ENCODE results near the gene FOXD2. TPM values are rescaled to one million over a fixed set of nuclear protein-coding genes. Genes with fewer than 3 reads are reported as not detected.

The FOXD2 gene
- total RNA-seq, 1 experiment from 2014 or later = 0.07 TPM

DNA sequence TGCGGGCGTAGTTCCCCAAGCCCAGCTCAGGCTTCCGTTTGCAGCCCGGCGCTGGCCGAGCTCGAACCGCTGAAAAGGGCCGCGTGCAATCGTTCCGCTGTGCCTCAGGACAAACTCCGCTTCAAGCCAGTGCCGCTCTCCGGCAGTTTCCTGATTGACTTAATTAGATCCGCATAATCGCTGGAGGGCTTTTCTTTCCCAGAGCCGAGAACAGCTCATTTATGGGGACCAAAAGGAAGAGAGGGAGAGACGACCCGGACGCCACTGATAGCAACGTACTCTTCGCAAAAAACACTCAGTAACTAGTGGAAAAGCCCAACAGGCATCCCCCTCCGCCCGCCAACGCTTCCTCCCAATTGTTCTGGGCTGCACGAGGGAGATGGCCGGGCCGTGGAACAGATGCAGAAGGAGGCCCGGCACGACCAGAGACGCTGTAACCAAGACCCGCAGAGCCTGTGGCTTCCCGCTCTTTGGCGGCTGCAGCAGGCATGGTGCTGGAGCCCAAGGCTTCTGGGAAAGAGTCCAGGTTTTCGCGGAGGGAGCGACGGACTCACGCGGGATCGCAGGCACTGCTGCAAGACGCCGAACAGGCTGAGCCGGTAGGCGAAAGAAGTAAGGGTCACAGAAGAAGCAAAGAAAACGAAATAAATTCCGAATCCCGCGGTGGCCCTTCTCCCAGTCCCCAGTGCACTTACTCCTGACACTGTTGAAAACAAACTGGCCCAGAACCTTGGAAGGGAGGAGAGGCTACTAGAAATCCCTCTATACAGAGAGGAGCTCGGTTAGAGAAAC lies 3.6 kb upstream of the FOXD2 start:
- H3K9me2 ChIP-seq (replicated peaks; ENCODE audit: insufficient read depth, low read length) = no peaks in the 10 kb centered on the region
- no peak overlapping the region for H3K4me3 ChIP-seq (ENCODE audit: low read length)
- H4K20me1 ChIP-seq (ENCODE audit: insufficient read depth, low read depth, low read length) = peaks cover 24% of the 10 kb centered on the region
- H3K4me2 ChIP-seq (ENCODE audit: low read depth, low read length, poor library complexity, severe bottlenecking) = no peak overlapping the region
- no peak overlapping the region for H3K27ac ChIP-seq (ENCODE audit: low read length)
- no peak overlapping the region for H2AFZ ChIP-seq (ENCODE audit: low read length)
- H3K4me1 ChIP-seq (ENCODE audit: low read length) = peaks cover 33% of the 10 kb centered on the region
- no peaks in the 10 kb centered on the region for H3K27me3 ChIP-seq (ENCODE audit: low read length)
- H3K79me2 ChIP-seq (ENCODE audit: low read length) = peaks cover 53% of the 10 kb centered on the region
- no peaks in the 10 kb centered on the region for H3K36me3 ChIP-seq (ENCODE audit: insufficient read depth, low read length)
- H3K9ac ChIP-seq (ENCODE audit: low read length) = no peak overlapping the region
- DNase-seq = no peak
- no peaks in the 10 kb centered on the region for H3K9me3 ChIP-seq (ENCODE audit: low read length)

DNA sequence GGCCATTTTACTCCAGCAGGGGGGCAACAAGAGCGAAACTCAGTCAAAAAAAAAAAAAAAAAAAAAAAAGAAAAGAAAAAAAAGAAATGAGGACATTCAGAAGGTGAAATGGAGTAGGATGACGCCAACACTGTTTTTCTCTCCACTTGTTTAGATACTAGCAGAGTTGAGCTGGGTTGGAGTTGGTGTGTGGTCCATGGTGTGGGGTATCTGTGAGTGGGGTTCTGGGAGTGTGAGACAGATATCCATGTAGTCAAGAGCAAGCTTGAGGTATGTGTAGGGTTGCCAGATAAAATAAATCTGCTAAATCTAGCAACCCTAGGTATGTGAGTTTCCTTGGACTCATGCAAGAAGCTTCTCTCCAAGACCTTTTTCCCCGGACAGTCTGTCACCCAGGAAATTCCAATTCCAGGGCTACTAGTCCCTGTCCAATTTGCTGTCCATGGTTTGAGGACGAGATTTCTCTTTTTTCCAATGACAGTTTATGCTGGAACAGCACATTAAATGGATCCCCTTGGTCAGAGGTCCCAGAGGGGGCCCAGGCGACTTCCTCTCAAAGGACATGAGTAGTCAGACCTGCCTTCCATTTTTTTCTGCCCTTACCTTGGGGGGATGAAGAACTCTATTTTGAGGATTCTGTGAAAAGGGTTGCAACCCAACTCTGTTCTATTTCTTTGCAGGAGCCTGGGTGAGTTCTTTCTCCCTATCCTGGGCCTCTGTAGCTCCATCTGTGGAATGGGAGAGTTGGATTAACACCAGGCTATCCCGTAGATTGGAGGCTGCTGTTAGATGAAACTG lies 2.1 kb upstream of the FOXD2 start:
- Histone ChIP-seq H2AFZ (ENCODE audit: low read length) (no peak overlapping the region), H3K4me3 (ENCODE audit: low read length) (peak overlapping the region; percentile 92), H3K79me2 (ENCODE audit: low read length) (peaks cover 53% of the 10 kb centered on the region), H3K4me2 (ENCODE audit: low read depth, low read length, poor library complexity, severe bottlenecking) (peak overlapping the region; percentile 92), H3K36me3 (ENCODE audit: insufficient read depth, low read length) (no peaks in the 10 kb centered on the region), H3K9me2 (replicated peaks; ENCODE audit: insufficient read depth, low read length) (no peaks in the 10 kb centered on the region), H3K4me1 (ENCODE audit: low read length) (peaks cover 33% of the 10 kb centered on the region), H3K27ac (ENCODE audit: low read length) (peak overlapping the region; percentile 6; the same call in 1 of the 2 replicates), H3K9me3 (ENCODE audit: low read length) (no peaks in the 10 kb centered on the region), H3K27me3 (ENCODE audit: low read length) (no peaks in the 10 kb centered on the region), H3K9ac (ENCODE audit: low read length) (peak overlapping the region; percentile 89), H4K20me1 (ENCODE audit: insufficient read depth, low read depth, low read length) (peaks cover 24% of the 10 kb centered on the region)
- no peak for DNase-seq

DNA sequence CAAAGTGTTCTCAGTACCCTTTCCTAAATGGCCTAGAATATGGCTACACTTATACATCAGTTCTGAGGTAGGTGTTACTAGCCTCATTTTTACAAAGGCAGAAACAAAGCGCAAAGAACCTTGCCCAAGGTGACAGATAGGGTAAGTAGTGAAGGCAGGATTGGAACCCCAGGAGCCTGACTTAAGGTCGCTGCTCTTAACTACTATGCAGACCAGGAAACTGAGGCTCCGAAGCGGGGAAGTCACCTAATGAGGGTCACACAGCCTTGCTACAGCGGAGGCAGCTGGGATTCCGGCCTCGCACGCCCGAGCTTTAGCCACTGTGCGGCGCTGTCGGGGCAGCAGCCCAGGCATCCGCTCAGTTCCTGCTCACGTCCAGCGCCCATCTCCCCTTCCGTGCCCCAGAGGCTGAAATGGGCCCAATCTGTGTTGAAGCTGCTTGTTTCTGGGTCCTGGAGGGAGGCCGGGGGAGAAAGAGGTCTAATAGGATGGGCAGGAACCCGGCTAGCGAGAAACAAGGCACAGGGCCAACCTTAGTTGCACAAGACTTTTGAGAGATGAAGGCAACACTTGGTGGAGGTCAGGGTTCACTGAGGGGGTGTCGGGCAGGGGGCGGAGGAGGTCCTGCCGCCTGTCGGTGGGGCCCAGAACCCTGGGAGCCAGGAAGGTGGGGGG lies 1.4 kb upstream of the FOXD2 start:
- no peaks in the 10 kb centered on the region for H3K36me3 ChIP-seq (ENCODE audit: insufficient read depth, low read length)
- no peaks in the 10 kb centered on the region for H3K9me2 ChIP-seq (replicated peaks; ENCODE audit: insufficient read depth, low read length)
- H3K4me1 ChIP-seq (ENCODE audit: low read length) = peaks cover 28% of the 10 kb centered on the region
- peaks cover 19% of the 10 kb centered on the region for H4K20me1 ChIP-seq (ENCODE audit: insufficient read depth, low read depth, low read length)
- peak; percentile 94 for DNase-seq
- peak overlapping the region; percentile 64; the same call in 1 of the 2 replicates for H2AFZ ChIP-seq (ENCODE audit: low read length)
- H3K9me3 ChIP-seq (ENCODE audit: low read length) = no peaks in the 10 kb centered on the region
- H3K4me2 ChIP-seq (ENCODE audit: low read depth, low read length, poor library complexity, severe bottlenecking) = peak overlapping the region; percentile 92
- H3K9ac ChIP-seq (ENCODE audit: low read length) = peak overlapping the region; percentile 89
- H3K27ac ChIP-seq (ENCODE audit: low read length) = peak overlapping the region; percentile 72
- H3K79me2 ChIP-seq (ENCODE audit: low read length) = peaks cover 46% of the 10 kb centered on the region
- no peaks in the 10 kb centered on the region for H3K27me3 ChIP-seq (ENCODE audit: low read length)
- peak overlapping the region; percentile 92 for H3K4me3 ChIP-seq (ENCODE audit: low read length)

DNA sequence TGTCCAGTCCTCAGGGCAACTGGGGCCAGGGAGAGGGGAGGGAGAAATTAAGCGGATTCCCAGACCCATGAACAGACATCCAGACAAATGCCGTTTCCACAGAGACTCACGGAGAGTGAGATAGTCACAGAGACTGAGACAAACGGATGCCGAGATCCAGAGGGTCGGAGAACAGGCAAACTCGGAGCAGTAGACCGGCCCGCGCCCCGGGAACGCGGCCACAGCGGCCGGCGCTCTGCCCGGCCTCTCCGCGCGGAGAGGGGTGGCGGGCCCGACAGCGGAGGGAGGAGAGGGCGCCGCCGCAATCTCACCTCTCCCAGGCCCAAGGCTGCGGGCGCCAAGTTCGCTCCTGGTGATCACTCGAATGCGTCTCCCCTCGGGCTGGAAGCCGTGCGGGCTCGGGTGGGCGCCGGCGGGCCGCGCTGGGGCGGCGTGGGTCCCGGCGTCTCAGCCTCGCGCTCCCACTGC lies 831 bp upstream of the FOXD2 start:
- Histone ChIP-seq H3K4me1 (ENCODE audit: low read length) (peaks cover 22% of the 10 kb centered on the region), H3K9me3 (ENCODE audit: low read length) (no peaks in the 10 kb centered on the region), H3K36me3 (ENCODE audit: insufficient read depth, low read length) (no peaks in the 10 kb centered on the region), H4K20me1 (ENCODE audit: insufficient read depth, low read depth, low read length) (peaks cover 16% of the 10 kb centered on the region), H3K9ac (ENCODE audit: low read length) (peak overlapping the region; percentile 89), H3K27ac (ENCODE audit: low read length) (peak overlapping the region; percentile 72), H3K27me3 (ENCODE audit: low read length) (no peaks in the 10 kb centered on the region), H3K9me2 (replicated peaks; ENCODE audit: insufficient read depth, low read length) (no peaks in the 10 kb centered on the region), H2AFZ (ENCODE audit: low read length) (peak overlapping the region; percentile 64; the same call in 1 of the 2 replicates), H3K4me2 (ENCODE audit: low read depth, low read length, poor library complexity, severe bottlenecking) (peak overlapping the region; percentile 92), H3K79me2 (ENCODE audit: low read length) (peaks cover 45% of the 10 kb centered on the region), H3K4me3 (ENCODE audit: low read length) (peak overlapping the region; percentile 92)
- peak; percentile 71 for DNase-seq

GRCh38 chr1:47438165-47439016 lies 547 bp downstream of the FOXD2 start:
- Histone ChIP-seq H4K20me1 (ENCODE audit: insufficient read depth, low read depth, low read length) (0 out of 2 replicates have a peak, but pooled peaks cover 8% of the 10 kb centered on the region), H2AFZ (ENCODE audit: low read length) (peak overlapping the region; percentile 78; the same call in 1 of the 2 replicates), H3K4me2 (ENCODE audit: low read depth, low read length, poor library complexity, severe bottlenecking) (peak overlapping the region; percentile 92), H3K9ac (ENCODE audit: low read length) (peak overlapping the region; percentile 89), H3K9me3 (ENCODE audit: low read length) (no peaks in the 10 kb centered on the region), H3K36me3 (ENCODE audit: insufficient read depth, low read length) (no peaks in the 10 kb centered on the region), H3K4me3 (ENCODE audit: low read length) (peak overlapping the region; percentile 92), H3K9me2 (replicated peaks; ENCODE audit: insufficient read depth, low read length) (no peaks in the 10 kb centered on the region), H3K27ac (ENCODE audit: low read length) (no peak overlapping the region), H3K4me1 (ENCODE audit: low read length) (peaks cover 9% of the 10 kb centered on the region), H3K27me3 (ENCODE audit: low read length) (no peaks in the 10 kb centered on the region), H3K79me2 (ENCODE audit: low read length) (peaks cover 35% of the 10 kb centered on the region)
- DNase-seq = no peak

DNA sequence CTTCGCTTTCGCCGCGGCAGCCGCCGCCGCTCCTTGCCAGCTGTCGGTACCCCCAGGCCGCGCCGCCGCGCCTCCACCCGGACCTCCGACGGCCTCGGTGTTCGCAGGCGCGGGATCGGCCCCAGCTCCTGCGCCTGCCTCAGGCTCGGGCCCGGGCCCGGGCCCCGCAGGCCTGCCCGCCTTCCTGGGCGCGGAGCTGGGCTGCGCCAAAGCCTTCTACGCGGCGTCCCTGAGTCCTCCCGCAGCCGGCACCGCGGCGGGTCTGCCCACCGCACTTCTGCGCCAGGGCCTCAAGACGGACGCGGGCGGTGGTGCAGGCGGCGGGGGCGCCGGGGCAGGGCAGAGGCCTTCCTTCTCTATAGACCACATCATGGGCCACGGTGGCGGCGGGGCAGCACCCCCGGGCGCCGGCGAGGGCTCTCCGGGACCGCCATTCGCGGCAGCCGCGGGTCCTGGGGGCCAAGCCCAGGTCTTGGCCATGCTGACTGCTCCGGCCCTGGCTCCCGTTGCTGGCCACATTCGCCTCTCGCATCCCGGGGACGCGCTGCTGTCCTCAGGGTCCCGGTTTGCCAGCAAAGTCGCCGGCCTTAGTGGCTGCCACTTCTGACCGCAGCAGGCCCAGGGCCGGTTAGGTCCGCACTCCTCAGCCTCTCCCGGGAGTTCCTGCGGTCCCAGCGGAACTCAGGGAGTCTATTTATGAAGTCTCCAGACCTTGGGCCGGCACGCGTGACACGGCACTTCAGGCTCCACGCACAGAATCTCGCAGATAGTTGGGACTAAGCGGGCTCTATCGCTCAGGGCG lies 1.4 kb downstream of the FOXD2 start:
- Histone ChIP-seq H3K79me2 (ENCODE audit: low read length) (peaks cover 28% of the 10 kb centered on the region), H3K27me3 (ENCODE audit: low read length) (no peaks in the 10 kb centered on the region), H4K20me1 (ENCODE audit: insufficient read depth, low read depth, low read length) (0 out of 2 replicates have a peak, but pooled peaks cover 8% of the 10 kb centered on the region), H3K36me3 (ENCODE audit: insufficient read depth, low read length) (no peaks in the 10 kb centered on the region), H3K27ac (ENCODE audit: low read length) (no peak overlapping the region), H3K4me3 (ENCODE audit: low read length) (no peak overlapping the region), H2AFZ (ENCODE audit: low read length) (no peak overlapping the region), H3K9me2 (replicated peaks; ENCODE audit: insufficient read depth, low read length) (no peaks in the 10 kb centered on the region), H3K4me2 (ENCODE audit: low read depth, low read length, poor library complexity, severe bottlenecking) (no peak overlapping the region), H3K9me3 (ENCODE audit: low read length) (no peaks in the 10 kb centered on the region), H3K4me1 (ENCODE audit: low read length) (peaks cover 9% of the 10 kb centered on the region), H3K9ac (ENCODE audit: low read length) (no peak overlapping the region)
- no peak for DNase-seq

All from Karpas-422 (cell line).